MM.1S (cell line): ENCODE measurements around the gene VGF.
"Not testable (repeated sequence)": the region's sequence is repeated elsewhere in the genome, so short reads cannot be mapped to it uniquely, and the experiment has no call there.

Experiments used
- CTCF ChIP-seq: fragments of 300-600 bp; sonication (generic); IDR thresholded peaks from 2 replicates; pipeline ENCODE4 v1.5.1; 2016; ENCODE audit warnings: antibody characterized with exemption, low read length, mixed read lengths
- EZH2 ChIP-seq: fragments of 300-600 bp; sonication (generic); optimal IDR thresholded peaks from 2 replicates; pipeline ENCODE3; 2017; ENCODE audit warnings: low read depth, mild to moderate bottlenecking, antibody characterized with exemption, low read length, mixed read lengths

- not testable (repeated sequence) for TF ChIP-seq CTCF, EZH2
These were observed 32.5 kb downstream of the VGF start for GRCh38 chr7:101132626-101133600.
